ENCODE data around the gene B4GALT5. TPM values are rescaled to one million over a fixed set of nuclear protein-coding genes. Genes with fewer than 3 reads are reported as not detected.

Gene B4GALT5
- total and polyA plus RNA-seq, 9 donors, result 18.4 to 45.6 (median 37.5) TPM

GRCh38 chr20:49754596-49754995 is 40.9 kb upstream of the B4GALT5 start:
- Histone ChIP-seq H3K9me3 (replicated peaks; ENCODE audit: control insufficient read depth, low read depth, low read length) (no peaks in the 10 kb centered on the region), H3K27ac (ENCODE audit: low read length) (no peak overlapping the region), H3K4me1 (ENCODE audit: control insufficient read depth, insufficient read depth, low read length) (peaks cover 22% of the 10 kb centered on the region), H3K36me3 (ENCODE audit: control insufficient read depth, insufficient read depth, low read length) (no peaks in the 10 kb centered on the region), H3K27me3 (ENCODE audit: control insufficient read depth, insufficient read depth, low read length) (no peaks in the 10 kb centered on the region), H3K4me3 (ENCODE audit: low read length) (no peak overlapping the region)
- no peak for DNase-seq
- 83% methylated on average over 1 of the region's 5 CpGs for WGBS (ENCODE audit: insufficient coverage)

- Histone ChIP-seq H3K4me1 (ENCODE audit: control insufficient read depth, insufficient read depth, low read length) (peaks cover 25% of the 10 kb centered on the region), H3K9me3 (replicated peaks; ENCODE audit: control insufficient read depth, low read depth, low read length) (no peaks in the 10 kb centered on the region), H3K27ac (ENCODE audit: low read length) (no peak overlapping the region), H3K36me3 (ENCODE audit: control insufficient read depth, insufficient read depth, low read length) (no peaks in the 10 kb centered on the region), H3K27me3 (ENCODE audit: control insufficient read depth, insufficient read depth, low read length) (no peaks in the 10 kb centered on the region), H3K4me3 (ENCODE audit: low read length) (no peak overlapping the region)
- WGBS (ENCODE audit: insufficient coverage), result no CpG with 5 or more reads among the region's 2 CpGs
- no peak for DNase-seq
Observed at GRCh38 chr20:49753133-49753532, 39.5 kb upstream of the B4GALT5 start.

GRCh38 chr20:49752201-49752903 is 38.7 kb upstream of the B4GALT5 start:
- H3K27me3 ChIP-seq (ENCODE audit: control insufficient read depth, insufficient read depth, low read length), result no peaks in the 10 kb centered on the region
- no peak for DNase-seq
- H3K4me1 ChIP-seq (ENCODE audit: control insufficient read depth, insufficient read depth, low read length), result peaks cover 33% of the 10 kb centered on the region
- 78% methylated on average over 1 of the region's 5 CpGs for WGBS (ENCODE audit: insufficient coverage)
- H3K4me3 ChIP-seq (ENCODE audit: low read length), result no peak overlapping the region
- H3K27ac ChIP-seq (ENCODE audit: low read length), result no peak overlapping the region
- H3K36me3 ChIP-seq (ENCODE audit: control insufficient read depth, insufficient read depth, low read length), result no peaks in the 10 kb centered on the region
- H3K9me3 ChIP-seq (replicated peaks; ENCODE audit: control insufficient read depth, low read depth, low read length), result no peaks in the 10 kb centered on the region

GRCh38 chr20:49751397-49751736 is 37.7 kb upstream of the B4GALT5 start:
- no peaks in the 10 kb centered on the region for H3K9me3 ChIP-seq (replicated peaks; ENCODE audit: control insufficient read depth, low read depth, low read length)
- 22% methylated on average over 2 of the region's 3 CpGs for WGBS (ENCODE audit: insufficient coverage)
- H3K27ac ChIP-seq (ENCODE audit: low read length), result no peak overlapping the region
- H3K4me1 ChIP-seq (ENCODE audit: control insufficient read depth, insufficient read depth, low read length), result peaks cover 33% of the 10 kb centered on the region
- H3K27me3 ChIP-seq (ENCODE audit: control insufficient read depth, insufficient read depth, low read length), result no peaks in the 10 kb centered on the region
- peak; percentile 83 for DNase-seq
- no peak overlapping the region for H3K4me3 ChIP-seq (ENCODE audit: low read length)
- H3K36me3 ChIP-seq (ENCODE audit: control insufficient read depth, insufficient read depth, low read length), result no peaks in the 10 kb centered on the region

GRCh38 chr20:49750611-49751396 is 37.1 kb upstream of the B4GALT5 start:
- H3K9me3 ChIP-seq (replicated peaks; ENCODE audit: control insufficient read depth, low read depth, low read length), result no peaks in the 10 kb centered on the region
- H3K27me3 ChIP-seq (ENCODE audit: control insufficient read depth, insufficient read depth, low read length), result no peaks in the 10 kb centered on the region
- H3K4me1 ChIP-seq (ENCODE audit: control insufficient read depth, insufficient read depth, low read length), result peaks cover 29% of the 10 kb centered on the region
- H3K36me3 ChIP-seq (ENCODE audit: control insufficient read depth, insufficient read depth, low read length), result no peaks in the 10 kb centered on the region
- no peak for DNase-seq
- no peak overlapping the region for H3K4me3 ChIP-seq (ENCODE audit: low read length)
- WGBS (ENCODE audit: insufficient coverage), result 49% methylated on average over 10 of the region's 12 CpGs
- H3K27ac ChIP-seq (ENCODE audit: low read length), result peak overlapping the region; percentile 15

GRCh38 chr20:49749625-49750024 is 35.9 kb upstream of the B4GALT5 start:
- WGBS (ENCODE audit: insufficient coverage), result no CpG with 5 or more reads among the region's 1 CpG
- no peak overlapping the region for H3K4me3 ChIP-seq (ENCODE audit: low read length)
- no peak overlapping the region for H3K27ac ChIP-seq (ENCODE audit: low read length)
- no peak for DNase-seq
- H3K9me3 ChIP-seq (replicated peaks; ENCODE audit: control insufficient read depth, low read depth, low read length), result no peaks in the 10 kb centered on the region
- peaks cover 29% of the 10 kb centered on the region for H3K4me1 ChIP-seq (ENCODE audit: control insufficient read depth, insufficient read depth, low read length)
- H3K27me3 ChIP-seq (ENCODE audit: control insufficient read depth, insufficient read depth, low read length), result no peaks in the 10 kb centered on the region
- no peaks in the 10 kb centered on the region for H3K36me3 ChIP-seq (ENCODE audit: control insufficient read depth, insufficient read depth, low read length)

- no peaks in the 10 kb centered on the region for H3K9me3 ChIP-seq (replicated peaks; ENCODE audit: control insufficient read depth, low read depth, low read length)
- H3K27me3 ChIP-seq (ENCODE audit: control insufficient read depth, insufficient read depth, low read length), result no peaks in the 10 kb centered on the region
- no peak for DNase-seq
- no peaks in the 10 kb centered on the region for H3K36me3 ChIP-seq (ENCODE audit: control insufficient read depth, insufficient read depth, low read length)
- peak overlapping the region; percentile 92 for H3K27ac ChIP-seq (ENCODE audit: low read length)
- peaks cover 29% of the 10 kb centered on the region for H3K4me1 ChIP-seq (ENCODE audit: control insufficient read depth, insufficient read depth, low read length)
- WGBS (ENCODE audit: insufficient coverage), result no CpG with 5 or more reads among the region's 3 CpGs
- H3K4me3 ChIP-seq (ENCODE audit: low read length), result no peak overlapping the region
Observed at GRCh38 chr20:49748525-49748838, 34.8 kb upstream of the B4GALT5 start.

GRCh38 chr20:49747707-49748524 is 34.2 kb upstream of the B4GALT5 start:
- no peaks in the 10 kb centered on the region for H3K27me3 ChIP-seq (ENCODE audit: control insufficient read depth, insufficient read depth, low read length)
- DNase-seq, result peak; percentile 95
- peaks cover 27% of the 10 kb centered on the region for H3K4me1 ChIP-seq (ENCODE audit: control insufficient read depth, insufficient read depth, low read length)
- peak overlapping the region; percentile 92 for H3K27ac ChIP-seq (ENCODE audit: low read length)
- no peak overlapping the region for H3K4me3 ChIP-seq (ENCODE audit: low read length)
- 3% methylated on average over 6 of the region's 10 CpGs for WGBS (ENCODE audit: insufficient coverage)
- H3K9me3 ChIP-seq (replicated peaks; ENCODE audit: control insufficient read depth, low read depth, low read length), result no peaks in the 10 kb centered on the region
- H3K36me3 ChIP-seq (ENCODE audit: control insufficient read depth, insufficient read depth, low read length), result no peaks in the 10 kb centered on the region

- no peak overlapping the region for H3K4me3 ChIP-seq (ENCODE audit: low read length)
- peaks cover 6% of the 10 kb centered on the region for H3K4me1 ChIP-seq (ENCODE audit: control insufficient read depth, insufficient read depth, low read length)
- H3K27me3 ChIP-seq (ENCODE audit: control insufficient read depth, insufficient read depth, low read length), result no peaks in the 10 kb centered on the region
- no peak for DNase-seq
- H3K36me3 ChIP-seq (ENCODE audit: control insufficient read depth, insufficient read depth, low read length), result no peaks in the 10 kb centered on the region
- H3K27ac ChIP-seq (ENCODE audit: low read length), result no peak overlapping the region
- no peaks in the 10 kb centered on the region for H3K9me3 ChIP-seq (replicated peaks; ENCODE audit: control insufficient read depth, low read depth, low read length)
- 55% methylated on average over 6 of the region's 9 CpGs for WGBS (ENCODE audit: insufficient coverage)
Observed at GRCh38 chr20:49742948-49743347, 29.3 kb upstream of the B4GALT5 start.

- H3K4me3 ChIP-seq (ENCODE audit: low read length), result no peak overlapping the region
- no peaks in the 10 kb centered on the region for H3K9me3 ChIP-seq (replicated peaks; ENCODE audit: control insufficient read depth, low read depth, low read length)
- no peaks in the 10 kb centered on the region for H3K4me1 ChIP-seq (ENCODE audit: control insufficient read depth, insufficient read depth, low read length)
- DNase-seq, result no peak
- H3K27me3 ChIP-seq (ENCODE audit: control insufficient read depth, insufficient read depth, low read length), result no peaks in the 10 kb centered on the region
- 73% methylated on average over 8 of the region's 8 CpGs for WGBS (ENCODE audit: insufficient coverage)
- no peaks in the 10 kb centered on the region for H3K36me3 ChIP-seq (ENCODE audit: control insufficient read depth, insufficient read depth, low read length)
- H3K27ac ChIP-seq (ENCODE audit: low read length), result no peak overlapping the region
Observed at GRCh38 chr20:49741977-49742376, 28.3 kb upstream of the B4GALT5 start.

Data from muscle of leg (tissue), 11 donors.